DND-41 (cell line): ENCODE results near the gene OLIG1.
A peak's percentile ranks its signal among the peaks of the same experiment; 100 is the strongest.

Experiments
- ATAC-seq: fragments of 200-7000 bp; cut with Tn5 transposase; 3 replicates; pipeline ENCODE4 v1.9.1; 2021; ENCODE audit warnings: low read depth; ENCODE audit not compliant: insufficient read depth
- DNase-seq: peaks from one replicate; pipeline ENCODE4 v3.0.0-alpha.2; 2020
- H2AFZ ChIP-seq: 2 replicates; pipeline ENCODE4 v1.6.0; 2012; ENCODE audit warnings: low read depth, low read length
- H3K27ac ChIP-seq: 2 replicates; pipeline ENCODE4 v1.5.1; 2012; ENCODE audit warnings: low read length, inconsistent platforms
- H3K27me3 ChIP-seq: fragments of 200-600 bp; sonication (generic); 2 replicates; pipeline ENCODE4 v1.6.0; 2012; ENCODE audit warnings: low read length, mild to moderate bottlenecking, inconsistent platforms; ENCODE audit not compliant: insufficient read depth, poor library complexity
- H3K36me3 ChIP-seq: 2 replicates; pipeline ENCODE4 v1.5.1; 2012; ENCODE audit warnings: low read length, inconsistent platforms; ENCODE audit not compliant: insufficient read depth
- H3K4me1 ChIP-seq: 2 replicates; pipeline ENCODE4 v1.5.1; 2012; ENCODE audit warnings: mild to moderate bottlenecking, low read length; ENCODE audit not compliant: insufficient read depth
- H3K4me2 ChIP-seq: 2 replicates; pipeline ENCODE4 v1.6.0; 2012; ENCODE audit warnings: mild to moderate bottlenecking, moderate library complexity, low read length, inconsistent platforms; ENCODE audit not compliant: insufficient read depth
- H3K4me3 ChIP-seq, 2 experiments: fragments of 200-600 bp in 1 of 2; shearing (Covaris generic) in 1 of 2; 2 replicates each; pipeline ENCODE4 v1.5.1; 2012 to 2016; ENCODE audit warnings: inconsistent platforms in 2 of 2, low read length in 2 of 2, mild to moderate bottlenecking in 2 of 2, low read depth in 1 of 2, moderate library complexity in 1 of 2
- H3K79me2 ChIP-seq: 2 replicates; pipeline ENCODE4 v1.6.0; 2012; ENCODE audit warnings: low read length, inconsistent platforms; ENCODE audit not compliant: insufficient read depth
- H3K9ac ChIP-seq: 2 replicates; pipeline ENCODE4 v1.6.0; 2012; ENCODE audit warnings: low read depth, mild to moderate bottlenecking, inconsistent platforms, low read length, moderate library complexity
- H3K9me3 ChIP-seq: 2 replicates; pipeline ENCODE4 v1.5.1; 2012; ENCODE audit warnings: low read length, moderate library complexity, mild to moderate bottlenecking, inconsistent platforms; ENCODE audit not compliant: insufficient read depth, severe bottlenecking
- H4K20me1 ChIP-seq: 2 replicates; pipeline ENCODE4 v1.6.0; 2012; ENCODE audit warnings: low read length; ENCODE audit not compliant: insufficient read depth
- EZH2 ChIP-seq: IDR thresholded peaks from 3 replicates; pipeline ENCODE4 v1.6.1; 2012; ENCODE audit warnings: borderline replicate concordance, low read depth, mild to moderate bottlenecking, moderate library complexity, low read length, inconsistent platforms; ENCODE audit not compliant: severe bottlenecking
- TF ChIP-seq, protein P1 (sequence below): IDR thresholded peaks from 2 replicates; pipeline ENCODE4 v1.5.1; 2012; ENCODE audit warnings: borderline replicate concordance, low read length, moderate library complexity, mild to moderate bottlenecking; ENCODE audit not compliant: poor library complexity, severe bottlenecking; ENCODE audit errors: extremely low read depth

The OLIG1 gene

DNA sequence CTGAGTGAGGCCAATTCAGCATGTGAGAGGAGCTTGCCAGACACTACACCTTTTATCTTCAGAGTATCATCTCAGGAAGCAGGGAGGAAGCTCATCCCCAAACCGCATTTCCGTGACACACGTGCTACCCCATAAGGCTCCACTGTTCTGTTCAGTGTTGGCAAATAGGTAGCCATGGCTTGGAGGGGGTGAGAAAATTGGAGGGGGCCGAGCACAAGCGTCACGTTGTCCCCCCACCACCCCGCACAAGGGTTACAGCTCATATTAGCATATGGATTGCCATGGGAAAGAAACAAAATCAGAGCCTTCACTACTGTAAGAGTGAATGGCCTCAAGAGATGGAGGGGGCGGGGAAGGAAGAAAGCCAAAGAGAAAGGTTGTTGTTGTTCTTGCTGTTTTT is 46.7 kb downstream of the OLIG1 start:
- Histone ChIP-seq H3K79me2 (no peaks in the 10 kb centered on the region), H3K9me3 (no peaks in the 10 kb centered on the region), H2AFZ (0 out of 2 replicates have a peak overlapping the region, but pooled peaks have one; percentile 20), H3K27ac (peak overlapping the region; percentile 69), H4K20me1 (no peaks in the 10 kb centered on the region), H3K4me2 (peak overlapping the region; percentile 50), H3K27me3 (no peaks in the 10 kb centered on the region), H3K4me1 (peaks cover 35% of the 10 kb centered on the region), H3K9ac (no peak overlapping the region), H3K4me3 (peak overlapping the region in 1 of 2 experiments; percentile 16; a peak in 1 of 4 replicates), H3K36me3 (no peaks in the 10 kb centered on the region)
- DNase-seq (peak; percentile 79), ATAC-seq (peak; percentile 97)
- TF ChIP-seq EZH2: no peak
- TF ChIP-seq, protein P1, sequence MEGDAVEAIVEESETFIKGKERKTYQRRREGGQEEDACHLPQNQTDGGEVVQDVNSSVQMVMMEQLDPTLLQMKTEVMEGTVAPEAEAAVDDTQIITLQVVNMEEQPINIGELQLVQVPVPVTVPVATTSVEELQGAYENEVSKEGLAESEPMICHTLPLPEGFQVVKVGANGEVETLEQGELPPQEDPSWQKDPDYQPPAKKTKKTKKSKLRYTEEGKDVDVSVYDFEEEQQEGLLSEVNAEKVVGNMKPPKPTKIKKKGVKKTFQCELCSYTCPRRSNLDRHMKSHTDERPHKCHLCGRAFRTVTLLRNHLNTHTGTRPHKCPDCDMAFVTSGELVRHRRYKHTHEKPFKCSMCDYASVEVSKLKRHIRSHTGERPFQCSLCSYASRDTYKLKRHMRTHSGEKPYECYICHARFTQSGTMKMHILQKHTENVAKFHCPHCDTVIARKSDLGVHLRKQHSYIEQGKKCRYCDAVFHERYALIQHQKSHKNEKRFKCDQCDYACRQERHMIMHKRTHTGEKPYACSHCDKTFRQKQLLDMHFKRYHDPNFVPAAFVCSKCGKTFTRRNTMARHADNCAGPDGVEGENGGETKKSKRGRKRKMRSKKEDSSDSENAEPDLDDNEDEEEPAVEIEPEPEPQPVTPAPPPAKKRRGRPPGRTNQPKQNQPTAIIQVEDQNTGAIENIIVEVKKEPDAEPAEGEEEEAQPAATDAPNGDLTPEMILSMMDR: no peak

- peak overlapping the region; percentile 69; the same call in 1 of the 2 replicates for H3K27ac ChIP-seq
- ATAC-seq: no peak
Measured at GRCh38 chr21:33117101-33117888, 47.4 kb downstream of the OLIG1 start.

More at GRCh38 chr21:33117101-33117888, 47.4 kb downstream of the OLIG1 start:
- no peaks in the 10 kb centered on the region for H4K20me1 ChIP-seq
- no peaks in the 10 kb centered on the region for H3K36me3 ChIP-seq
- no peak overlapping the region for H3K9ac ChIP-seq
- H3K79me2 ChIP-seq: no peaks in the 10 kb centered on the region
- H3K27me3 ChIP-seq: no peaks in the 10 kb centered on the region
- H3K4me3 ChIP-seq: no peak overlapping the region
- H3K4me2 ChIP-seq: peak overlapping the region; percentile 50
- no peaks in the 10 kb centered on the region for H3K9me3 ChIP-seq
- H2AFZ ChIP-seq: no peak overlapping the region
- peaks cover 35% of the 10 kb centered on the region for H3K4me1 ChIP-seq
- TF ChIP-seq, protein P1: no peak
- TF ChIP-seq EZH2: no peak
- DNase-seq: no peak
